HPDE6-E6E7 (cell line): Measurements from ENCODE around the gene TMEM115.

Source experiments
- DNase-seq: peaks from one replicate; pipeline ENCODE4 v3.0.0; 2011; ENCODE audit warnings: missing footprints; ENCODE audit errors: extremely low spot score

The TMEM115 gene

GRCh38 chr3:50378024-50378423 is 18.7 kb upstream of the TMEM115 start:
- no peak for DNase-seq

GRCh38 chr3:50375258-50375931 is 16.1 kb upstream of the TMEM115 start:
- DNase-seq: no peak

GRCh38 chr3:50374363-50375257 is 15.3 kb upstream of the TMEM115 start:
- no peak for DNase-seq

- no peak for DNase-seq
Measured at GRCh38 chr3:50373146-50374051, 14.1 kb upstream of the TMEM115 start.

GRCh38 chr3:50372349-50372748 is 13.0 kb upstream of the TMEM115 start:
- no peak for DNase-seq

GRCh38 chr3:50371133-50371685 is 11.9 kb upstream of the TMEM115 start:
- DNase-seq: no peak

GRCh38 chr3:50370594-50370993 is 11.3 kb upstream of the TMEM115 start:
- DNase-seq: no peak

- DNase-seq: no peak
Measured at GRCh38 chr3:50369012-50369670, 9.8 kb upstream of the TMEM115 start.

GRCh38 chr3:50365842-50366220 is 6.5 kb upstream of the TMEM115 start:
- DNase-seq: no peak

GRCh38 chr3:50365080-50365841 is 5.9 kb upstream of the TMEM115 start:
- peak; percentile 54 for DNase-seq

- no peak for DNase-seq
Measured at GRCh38 chr3:50364573-50365079, 5.3 kb upstream of the TMEM115 start.

GRCh38 chr3:50359760-50360110 is 414 bp upstream of the TMEM115 start:
- DNase-seq: no peak

GRCh38 chr3:50358355-50358910 is 888 bp downstream of the TMEM115 start:
- no peak for DNase-seq

GRCh38 chr3:50357481-50357880 is 1.8 kb downstream of the TMEM115 start:
- DNase-seq: no peak

- DNase-seq: no peak
Measured at GRCh38 chr3:50356553-50356952, 2.8 kb downstream of the TMEM115 start.

GRCh38 chr3:50355829-50356552 is 3.3 kb downstream of the TMEM115 start:
- no peak for DNase-seq

- DNase-seq: no peak
Measured at GRCh38 chr3:50354850-50355249, 4.5 kb downstream of the TMEM115 start.

- DNase-seq: no peak
Measured at GRCh38 chr3:50354186-50354764, 5.0 kb downstream of the TMEM115 start.
